NCI-H1417 (cell line): Measurements from ENCODE around the gene PCDHGB4.
"Not testable (repeated sequence)": the region's sequence is repeated elsewhere in the genome, so short reads cannot be mapped to it uniquely, and the experiment has no call there.

Source experiments
- DNase-seq, 3 experiments: peaks; one replicate each; lab custom pipeline; 2025; lab: John Stamatoyannopoulos, UW

Gene PCDHGB4

DNA sequence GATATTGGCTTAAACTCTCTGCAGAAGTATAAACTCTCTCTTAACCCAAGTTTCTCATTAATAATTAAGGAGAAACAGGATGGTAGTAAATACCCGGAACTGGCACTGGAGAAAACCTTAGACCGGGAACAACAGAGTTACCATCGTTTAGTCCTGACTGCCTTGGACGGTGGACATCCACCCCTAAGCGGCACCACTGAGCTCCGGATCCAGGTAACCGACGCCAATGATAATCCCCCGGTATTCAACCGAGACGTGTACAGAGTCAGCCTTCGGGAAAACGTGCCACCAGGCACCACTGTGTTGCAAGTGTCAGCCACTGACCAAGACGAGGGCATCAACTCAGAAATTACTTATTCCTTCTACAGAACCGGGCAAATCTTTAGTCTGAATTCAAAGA is 11.1 kb downstream of the PCDHGB4 start:
- DNase-seq: no peak

DNA sequence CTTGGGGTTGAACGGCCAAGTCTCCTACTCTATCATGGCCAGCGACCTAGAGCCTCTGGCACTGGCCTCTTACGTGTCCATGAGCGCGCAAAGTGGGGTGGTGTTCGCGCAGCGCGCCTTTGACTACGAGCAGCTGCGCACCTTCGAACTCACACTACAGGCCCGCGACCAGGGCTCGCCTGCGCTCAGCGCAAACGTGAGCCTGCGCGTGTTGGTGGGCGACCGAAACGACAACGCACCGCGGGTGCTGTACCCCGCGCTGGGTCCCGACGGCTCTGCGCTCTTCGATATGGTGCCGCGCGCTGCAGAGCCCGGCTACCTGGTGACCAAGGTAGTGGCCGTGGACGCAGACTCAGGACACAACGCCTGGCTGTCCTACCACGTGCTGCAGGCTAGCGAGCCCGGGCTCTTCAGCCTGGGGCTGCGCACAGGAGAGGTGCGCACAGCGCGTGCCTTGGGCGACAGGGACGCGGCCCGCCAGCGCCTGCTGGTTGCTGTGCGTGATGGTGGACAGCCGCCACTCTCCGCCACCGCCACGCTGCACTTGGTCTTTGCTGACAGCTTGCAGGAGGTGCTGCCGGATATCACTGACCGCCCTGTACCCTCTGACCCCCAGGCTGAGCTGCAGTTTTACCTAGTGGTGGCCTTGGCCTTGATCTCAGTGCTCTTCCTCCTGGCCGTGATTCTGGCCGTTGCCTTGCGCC is 12.2 kb downstream of the PCDHGB4 start:
- DNase-seq: no peak

DNA sequence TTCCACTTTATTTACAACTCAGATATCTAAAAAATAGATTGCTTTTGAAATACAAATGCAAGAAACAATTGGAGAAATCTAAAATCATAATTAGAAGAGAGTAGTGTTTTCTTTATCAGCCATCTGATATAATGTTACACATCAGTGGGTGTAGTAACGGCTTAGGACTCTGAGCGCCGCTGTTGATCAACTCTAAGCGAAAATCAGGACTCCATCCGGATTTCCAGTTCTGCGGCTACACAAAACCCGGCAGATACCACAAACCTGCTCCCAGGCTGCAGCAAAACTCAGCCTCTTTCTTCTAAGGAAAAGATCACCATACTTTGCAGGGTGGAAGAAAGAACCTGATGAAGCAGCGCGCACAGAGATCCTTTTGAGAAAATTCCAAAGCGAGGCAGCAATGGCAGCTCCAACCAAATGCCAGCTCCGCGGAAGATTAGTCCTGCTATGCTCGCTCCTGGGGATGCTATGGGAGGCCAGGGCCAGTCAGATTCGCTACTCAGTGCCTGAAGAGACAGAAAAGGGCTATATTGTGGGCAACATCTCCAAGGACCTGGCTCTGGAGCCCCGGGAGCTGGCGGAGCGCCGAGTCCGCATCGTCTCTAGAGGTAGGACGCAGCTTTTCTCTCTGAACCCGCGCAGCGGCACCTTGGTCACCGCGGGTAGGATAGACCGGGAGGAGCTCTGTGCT is 15.2 kb downstream of the PCDHGB4 start, which contains the start of gene PCDHGA9:
Gene PCDHGA9, plus strand, starts transcription at position 226 of the 691 bp plus-strand sequence. Its CDS starts 175 bp downstream, at position 401.
- peak in 1 of 3 experiments; percentile 1 for DNase-seq

DNA sequence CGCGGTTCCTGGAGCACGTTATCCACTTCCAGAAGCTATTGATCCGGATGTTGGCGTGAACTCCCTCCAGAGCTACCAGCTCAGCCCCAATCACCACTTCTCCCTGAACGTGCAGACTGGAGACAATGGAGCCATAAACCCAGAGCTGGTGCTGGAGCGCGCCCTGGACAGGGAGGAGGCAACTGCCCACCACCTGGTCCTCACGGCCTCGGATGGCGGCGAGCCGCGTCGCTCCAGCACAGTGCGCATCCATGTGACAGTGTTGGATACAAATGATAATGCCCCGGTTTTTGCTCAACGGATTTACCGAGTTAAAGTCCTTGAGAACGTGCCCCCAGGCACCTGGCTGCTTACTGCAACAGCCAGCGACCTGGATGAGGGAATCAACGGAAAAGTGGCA is 15.9 kb downstream of the PCDHGB4 start:
- no peak for DNase-seq

DNA sequence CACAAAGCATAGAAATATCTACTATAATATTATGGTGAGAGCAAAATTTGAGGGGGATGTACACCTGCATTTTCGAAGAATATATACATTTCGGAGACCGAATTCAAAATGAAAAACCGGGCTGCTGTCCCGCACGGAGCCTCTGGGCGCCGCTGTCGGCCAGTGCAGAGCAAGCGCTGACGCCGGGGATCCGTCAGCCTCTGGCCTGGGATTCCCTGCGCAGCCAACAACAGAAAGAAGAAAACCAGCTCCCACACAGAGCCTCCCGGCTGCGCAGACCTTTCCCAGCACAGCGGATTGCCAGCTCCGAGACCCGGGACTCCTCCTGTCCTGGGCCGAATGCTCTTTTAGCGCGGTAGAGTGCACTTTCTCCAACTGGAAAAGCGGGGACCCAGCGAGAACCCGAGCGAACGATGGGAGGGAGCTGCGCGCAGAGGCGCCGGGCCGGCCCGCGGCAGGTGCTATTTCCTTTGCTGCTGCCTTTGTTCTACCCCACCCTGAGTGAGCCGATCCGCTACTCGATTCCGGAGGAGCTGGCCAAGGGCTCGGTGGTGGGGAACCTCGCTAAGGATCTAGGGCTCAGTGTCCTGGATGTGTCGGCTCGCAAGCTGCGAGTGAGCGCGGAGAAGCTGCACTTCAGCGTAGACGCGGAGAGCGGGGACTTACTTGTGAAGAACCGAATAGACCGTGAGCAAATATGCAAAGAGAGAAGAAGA is 20.4 kb downstream of the PCDHGB4 start, which contains the start of gene PCDHGB6:
Gene PCDHGB6, plus strand, starts transcription at position 232 of the 716 bp plus-strand sequence. Its CDS starts 182 bp downstream, at position 414.
- not testable (repeated sequence) for DNase-seq

DNA sequence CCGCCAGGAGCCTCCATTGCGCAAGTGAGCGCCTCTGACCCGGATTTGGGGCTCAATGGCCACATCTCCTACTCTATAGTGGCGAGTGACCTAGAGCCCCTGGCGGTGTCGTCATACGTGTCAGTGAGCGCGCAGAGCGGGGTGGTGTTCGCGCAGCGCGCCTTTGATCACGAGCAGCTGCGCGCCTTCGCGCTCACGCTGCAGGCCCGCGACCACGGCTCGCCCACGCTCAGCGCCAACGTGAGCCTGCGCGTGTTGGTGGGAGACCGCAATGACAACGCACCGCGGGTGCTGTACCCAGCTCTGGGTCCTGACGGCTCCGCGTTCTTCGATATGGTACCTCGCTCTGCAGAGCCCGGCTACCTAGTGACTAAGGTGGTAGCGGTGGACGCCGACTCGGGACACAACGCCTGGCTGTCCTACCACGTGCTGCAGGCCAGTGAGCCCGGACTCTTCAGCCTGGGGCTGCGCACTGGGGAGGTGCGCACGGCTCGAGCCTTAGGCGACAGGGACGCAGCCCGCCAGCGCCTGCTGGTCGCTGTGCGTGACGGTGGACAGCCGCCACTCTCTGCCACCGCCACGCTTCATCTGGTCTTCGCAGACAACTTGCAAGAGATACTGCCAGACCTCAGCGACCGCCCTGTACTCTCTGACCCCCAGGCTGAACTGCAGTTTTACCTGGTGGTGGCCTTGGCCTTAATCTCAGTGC is 22.3 kb downstream of the PCDHGB4 start:
- no peak for DNase-seq

DNA sequence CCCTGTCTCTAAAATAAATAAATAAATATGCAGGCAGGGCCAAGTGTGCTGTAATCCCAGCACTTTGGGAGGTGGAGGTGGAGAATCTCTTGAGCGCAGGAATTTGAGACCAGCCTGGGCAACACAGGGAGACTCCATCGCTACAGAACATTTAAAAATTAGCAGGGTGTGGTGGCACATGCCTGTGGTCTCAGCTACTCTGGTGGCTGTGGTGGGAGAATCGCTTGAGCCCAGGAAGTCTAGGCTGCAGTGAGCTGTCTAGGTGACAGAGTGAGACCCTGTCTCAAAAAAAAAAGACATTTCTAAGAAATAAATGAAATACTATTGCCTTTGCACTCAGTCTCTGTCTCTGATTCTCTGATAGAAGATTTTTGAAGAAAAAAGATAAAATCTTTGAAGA is 24.1 kb downstream of the PCDHGB4 start:
- no peak for DNase-seq

DNA sequence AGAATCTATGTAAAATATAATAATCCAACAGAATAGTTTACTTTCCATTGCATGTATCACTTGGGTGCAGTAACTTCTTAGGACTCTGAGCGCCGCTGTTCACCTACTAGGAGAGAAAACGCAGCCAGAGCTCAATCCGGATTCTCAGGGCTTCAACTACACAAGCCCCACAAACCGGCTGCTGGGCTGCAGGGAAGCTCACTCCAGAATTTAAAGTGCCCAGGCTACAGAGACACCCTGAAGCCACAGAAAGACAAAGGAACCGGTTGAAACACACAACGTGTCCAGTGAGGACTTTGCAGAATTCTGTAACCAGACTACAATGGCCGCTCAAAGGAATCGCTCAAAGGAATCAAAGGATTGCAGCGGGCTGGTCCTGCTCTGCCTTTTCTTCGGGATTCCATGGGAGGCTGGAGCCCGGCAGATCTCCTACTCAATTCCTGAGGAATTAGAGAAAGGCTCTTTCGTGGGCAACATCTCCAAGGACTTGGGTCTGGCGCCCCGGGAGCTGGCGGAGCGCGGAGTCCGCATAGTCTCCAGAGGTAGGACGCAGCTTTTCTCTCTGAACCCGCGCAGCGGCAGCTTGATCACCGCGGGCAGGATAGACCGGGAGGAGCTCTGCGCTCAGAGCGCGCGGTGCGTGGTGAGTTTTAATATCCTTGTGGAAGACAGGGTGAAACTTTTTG is 25.5 kb downstream of the PCDHGB4 start, which contains the start of gene PCDHGA10:
Gene PCDHGA10, plus strand, starts transcription at position 134 of the 686 bp plus-strand sequence. Its CDS starts 189 bp downstream, at position 323.
- peak in 1 of 3 experiments; percentile 1 for DNase-seq

DNA sequence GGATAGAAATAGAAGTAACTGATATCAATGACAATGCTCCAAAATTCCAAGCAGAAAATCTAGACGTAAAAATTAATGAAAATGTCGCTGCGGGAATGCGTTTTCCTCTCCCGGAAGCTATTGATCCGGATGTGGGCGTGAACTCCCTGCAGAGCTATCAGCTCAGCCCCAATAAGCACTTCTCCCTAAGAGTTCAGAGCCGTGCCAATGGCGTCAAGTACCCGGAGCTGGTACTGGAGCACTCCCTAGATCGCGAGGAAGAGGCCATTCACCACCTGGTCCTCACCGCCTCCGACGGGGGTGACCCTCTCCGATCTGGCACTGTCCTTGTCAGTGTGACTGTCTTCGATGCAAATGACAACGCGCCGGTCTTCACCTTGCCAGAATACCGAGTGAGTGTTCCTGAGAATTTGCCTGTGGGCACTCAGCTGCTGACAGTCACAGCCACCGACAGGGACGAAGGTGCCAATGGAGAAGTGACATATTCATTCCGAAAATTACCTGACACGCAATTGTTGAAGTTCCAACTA is 26.1 kb downstream of the PCDHGB4 start:
- no peak for DNase-seq

DNA sequence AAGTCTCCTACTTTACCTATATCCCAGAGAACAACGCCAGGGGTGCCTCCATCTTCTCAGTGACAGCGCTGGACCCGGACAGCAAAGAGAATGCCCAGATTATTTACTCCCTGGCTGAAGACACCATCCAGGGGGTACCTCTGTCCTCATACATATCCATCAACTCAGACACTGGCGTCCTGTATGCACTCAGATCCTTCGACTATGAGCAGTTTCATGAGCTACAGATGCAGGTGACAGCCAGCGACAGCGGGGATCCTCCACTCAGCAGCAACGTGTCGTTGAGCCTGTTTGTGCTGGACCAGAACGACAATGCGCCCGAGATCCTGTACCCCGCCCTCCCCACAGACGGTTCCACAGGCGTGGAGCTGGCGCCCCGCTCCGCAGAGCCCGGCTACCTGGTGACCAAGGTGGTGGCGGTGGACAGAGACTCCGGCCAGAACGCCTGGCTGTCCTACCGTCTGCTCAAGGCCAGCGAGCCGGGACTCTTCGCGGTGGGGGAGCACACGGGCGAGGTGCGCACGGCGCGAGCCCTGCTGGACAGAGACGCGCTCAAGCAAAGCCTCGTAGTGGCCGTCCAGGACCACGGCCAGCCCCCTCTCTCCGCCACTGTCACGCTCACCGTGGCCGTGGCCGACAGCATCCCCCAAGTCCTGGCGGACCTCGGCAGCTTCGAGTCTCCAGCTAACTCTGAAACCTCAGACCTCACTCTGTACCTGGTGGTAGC is 27.2 kb downstream of the PCDHGB4 start:
- DNase-seq: not testable (repeated sequence)

DNA sequence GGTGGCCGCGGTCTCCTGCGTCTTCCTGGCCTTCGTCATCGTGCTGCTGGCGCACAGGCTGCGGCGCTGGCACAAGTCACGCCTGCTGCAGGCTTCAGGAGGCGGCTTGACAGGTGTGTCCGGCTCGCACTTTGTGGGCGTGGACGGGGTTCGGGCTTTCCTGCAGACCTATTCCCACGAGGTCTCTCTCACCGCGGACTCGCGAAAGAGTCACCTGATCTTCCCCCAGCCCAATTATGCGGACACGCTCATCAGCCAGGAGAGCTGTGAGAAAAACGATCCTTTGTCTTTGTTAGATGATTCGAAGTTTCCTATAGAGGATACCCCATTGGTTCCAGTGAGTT is 27.7 kb downstream of the PCDHGB4 start:
- DNase-seq: not testable (repeated sequence)

DNA sequence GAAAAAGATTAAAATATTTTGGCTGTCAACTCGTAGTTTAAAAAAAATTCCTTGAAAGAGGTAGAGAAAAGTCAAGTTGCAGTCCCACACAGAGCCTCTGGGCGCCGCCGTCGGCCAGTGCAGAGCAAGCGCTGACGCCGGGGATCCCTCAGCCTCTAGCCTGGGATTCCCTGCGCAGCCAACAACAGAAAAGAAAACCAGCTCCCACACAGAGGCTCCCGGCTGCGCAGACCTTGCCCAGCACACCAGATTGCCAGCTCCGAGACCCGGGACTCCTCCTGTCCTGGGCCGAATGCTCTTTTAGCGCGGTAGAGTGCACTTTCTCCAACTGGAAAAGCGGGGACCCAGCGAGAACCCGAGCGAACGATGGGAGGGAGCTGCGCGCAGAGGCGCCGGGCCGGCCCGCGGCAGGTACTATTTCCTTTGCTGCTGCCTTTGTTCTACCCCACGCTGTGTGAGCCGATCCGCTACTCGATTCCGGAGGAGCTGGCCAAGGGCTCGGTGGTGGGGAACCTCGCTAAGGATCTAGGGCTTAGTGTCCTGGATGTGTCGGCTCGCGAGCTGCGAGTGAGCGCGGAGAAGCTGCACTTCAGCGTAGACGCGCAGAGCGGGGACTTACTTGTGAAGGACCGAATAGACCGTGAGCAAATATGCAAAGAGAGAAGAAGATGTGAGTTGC is 30.1 kb downstream of the PCDHGB4 start, which contains the start of gene PCDHGB7:
Gene PCDHGB7, plus strand, starts transcription at position 184 of the 679 bp plus-strand sequence. Its CDS starts 183 bp downstream, at position 367.
- not testable (repeated sequence) for DNase-seq

DNA sequence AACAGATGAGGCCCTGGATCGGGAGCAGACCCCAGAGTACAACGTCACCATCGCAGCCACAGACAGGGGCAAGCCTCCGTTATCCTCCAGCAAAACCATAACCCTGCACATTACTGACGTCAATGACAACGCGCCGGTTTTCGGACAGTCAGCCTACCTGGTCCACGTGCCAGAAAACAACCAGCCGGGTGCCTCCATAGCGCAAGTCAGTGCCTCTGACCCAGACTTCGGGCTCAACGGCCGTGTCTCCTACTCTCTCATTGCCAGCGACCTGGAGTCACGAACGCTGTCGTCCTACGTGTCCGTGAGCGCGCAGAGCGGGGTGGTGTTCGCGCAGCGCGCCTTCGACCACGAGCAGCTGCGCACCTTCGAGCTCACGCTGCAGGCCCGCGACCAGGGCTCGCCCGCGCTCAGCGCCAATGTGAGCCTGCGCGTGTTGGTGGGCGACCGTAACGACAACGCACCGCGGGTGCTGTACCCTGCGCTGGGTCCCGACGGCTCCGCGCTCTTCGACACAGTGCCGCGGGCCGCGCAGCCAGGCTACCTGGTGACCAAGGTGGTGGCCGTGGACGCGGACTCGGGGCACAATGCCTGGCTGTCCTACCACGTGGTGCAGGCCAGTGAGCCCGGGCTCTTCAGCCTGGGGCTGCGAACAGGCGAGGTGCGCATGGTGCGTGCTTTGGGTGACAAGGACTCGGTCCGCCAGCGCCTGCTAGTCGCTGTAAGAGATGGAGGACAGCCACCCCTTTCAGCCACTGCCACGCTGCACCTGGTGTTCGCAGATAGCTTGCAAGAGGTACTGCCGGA is 31.8 kb downstream of the PCDHGB4 start:
- no peak for DNase-seq

DNA sequence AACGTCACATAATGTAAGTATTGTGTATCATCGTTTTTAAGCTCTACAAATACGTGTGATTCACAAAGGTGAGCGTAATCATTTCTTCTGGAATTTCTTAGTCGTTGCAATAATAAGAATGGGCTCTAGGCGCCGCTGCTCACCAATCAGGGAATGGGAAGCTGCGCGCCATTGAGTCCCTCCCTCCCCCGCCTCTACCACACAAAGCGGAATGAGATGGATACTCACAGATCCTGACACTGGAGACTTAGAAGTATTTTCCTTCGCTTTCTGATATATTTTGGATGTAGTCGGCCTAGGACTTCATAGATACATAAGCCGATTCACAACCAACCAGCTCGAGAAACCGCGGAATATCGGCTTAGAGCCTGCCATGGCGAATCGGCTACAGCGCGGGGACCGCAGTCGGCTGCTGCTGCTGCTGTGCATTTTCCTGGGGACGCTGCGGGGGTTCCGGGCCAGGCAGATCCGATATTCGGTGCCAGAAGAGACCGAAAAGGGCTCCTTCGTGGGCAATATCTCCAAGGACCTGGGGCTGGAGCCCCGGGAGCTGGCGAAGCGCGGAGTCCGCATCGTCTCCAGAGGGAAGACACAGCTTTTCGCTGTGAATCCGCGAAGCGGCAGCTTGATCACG is 33.5 kb downstream of the PCDHGB4 start, which contains the start of gene PCDHGA11:
Gene PCDHGA11, plus strand, starts transcription at position 197 of the 634 bp plus-strand sequence. Its CDS starts 177 bp downstream, at position 374.
- DNase-seq: no peak

DNA sequence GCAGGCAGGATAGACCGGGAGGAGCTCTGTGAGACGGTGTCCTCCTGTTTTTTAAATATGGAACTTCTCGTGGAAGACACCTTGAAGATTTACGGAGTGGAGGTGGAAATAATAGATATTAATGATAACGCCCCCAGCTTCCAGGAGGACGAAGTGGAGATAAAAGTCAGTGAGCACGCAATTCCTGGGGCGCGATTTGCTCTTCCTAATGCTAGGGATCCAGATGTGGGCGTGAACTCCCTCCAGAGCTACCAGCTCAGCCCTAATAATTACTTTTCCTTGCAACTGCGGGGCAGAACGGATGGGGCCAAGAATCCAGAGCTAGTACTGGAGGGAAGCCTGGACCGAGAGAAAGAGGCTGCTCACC is 34.0 kb downstream of the PCDHGB4 start:
- no peak for DNase-seq

DNA sequence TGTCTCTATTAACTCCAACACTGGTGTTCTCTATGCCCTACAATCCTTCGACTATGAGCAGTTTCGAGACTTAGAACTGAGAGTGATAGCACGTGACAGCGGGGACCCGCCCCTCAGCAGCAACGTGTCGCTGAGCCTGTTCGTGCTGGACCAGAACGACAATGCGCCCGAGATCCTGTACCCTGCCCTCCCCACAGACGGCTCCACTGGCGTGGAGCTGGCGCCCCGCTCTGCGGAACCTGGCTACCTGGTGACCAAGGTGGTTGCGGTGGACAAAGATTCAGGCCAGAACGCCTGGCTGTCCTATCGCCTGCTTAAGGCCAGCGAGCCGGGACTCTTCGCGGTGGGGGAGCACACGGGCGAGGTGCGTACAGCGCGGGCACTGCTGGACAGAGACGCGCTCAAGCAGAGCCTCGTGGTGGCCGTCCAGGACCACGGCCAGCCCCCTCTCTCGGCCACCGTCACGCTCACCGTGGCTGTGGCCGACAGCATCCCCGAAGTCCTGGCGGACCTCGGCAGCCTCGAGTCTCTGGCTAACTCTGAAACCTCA is 35.3 kb downstream of the PCDHGB4 start:
- DNase-seq: no peak

DNA sequence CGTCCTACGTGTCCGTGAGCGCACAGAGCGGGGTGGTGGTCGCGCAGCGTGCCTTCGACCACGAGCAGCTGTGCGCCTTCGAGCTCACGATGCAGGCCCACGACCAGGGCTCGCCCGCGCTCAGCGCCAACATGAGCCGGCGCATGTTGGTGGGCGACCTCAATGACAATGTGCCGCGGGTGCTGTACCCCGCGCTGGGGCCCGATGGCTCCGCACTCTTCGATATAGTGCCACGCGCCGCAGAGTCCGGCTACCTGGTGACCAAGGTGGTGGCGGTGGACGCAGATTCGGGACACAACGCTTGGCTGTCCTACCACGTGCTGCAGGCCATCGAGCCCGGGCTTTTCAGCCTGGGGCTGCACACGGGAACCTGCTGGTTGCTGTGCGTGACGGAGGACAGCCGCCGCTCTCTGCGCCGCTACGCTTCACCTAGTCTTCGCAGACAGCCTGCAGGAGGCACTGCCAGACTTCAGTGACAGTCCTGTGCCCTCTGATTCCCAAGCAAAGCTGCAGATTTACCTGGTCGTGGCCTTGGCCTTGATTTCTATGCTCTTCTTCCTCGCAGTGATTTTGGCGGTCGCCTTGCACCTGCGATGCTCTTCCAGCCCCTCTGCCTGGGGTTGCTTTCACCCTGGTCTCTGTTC is 40.4 kb downstream of the PCDHGB4 start:
- no peak for DNase-seq
